ENCODE data around the gene FOXL1. TPM values are rescaled to one million over a fixed set of nuclear protein-coding genes. Genes with fewer than 3 reads are reported as not detected.

The FOXL1 gene
- total and polyA plus RNA-seq, 12 donors: 0.40 to 1.9 (median 0.84) TPM

DNA sequence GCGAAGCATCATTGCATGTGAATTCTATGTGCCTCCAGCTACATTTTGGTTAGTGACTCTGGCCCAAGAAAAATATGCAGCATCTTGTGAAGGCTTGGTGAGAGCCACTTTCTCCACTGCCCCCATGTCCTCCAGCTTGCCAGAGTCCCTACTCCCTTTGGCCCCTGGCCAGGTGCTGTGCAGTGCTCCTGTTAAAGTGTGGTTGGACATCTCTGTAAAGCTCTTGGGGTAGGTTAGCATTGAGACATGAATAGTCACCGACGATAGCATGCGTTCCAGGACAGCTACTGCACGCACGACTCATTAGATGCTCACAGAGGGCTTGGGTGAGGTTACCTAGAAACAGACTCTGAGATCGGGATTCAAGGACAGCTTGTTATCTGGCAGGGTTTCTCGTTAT, 48.6 kb downstream of the FOXL1 start:
- Histone ChIP-seq H3K27ac (peak overlapping the region in 1 of 10 donors; percentile 3), H3K9me3 (no peaks in the 10 kb centered on the region), H3K4me3 (no peak overlapping the region), H3K4me1 (no peaks in the 10 kb centered on the region), H3K27me3 (peaks cover 0 to 7% (median 0%) of the 10 kb centered on the region in 7 donors), H3K36me3 (no peaks in the 10 kb centered on the region)
- intact Hi-C loops (cut with DNase I): loop anchor here in 1 of 10 donors (10.0 kb wide), 1 partner anchor 58 kb away; no protein-coding TSS in a partner anchor
- DNase-seq (no peak), ATAC-seq (no peak)
- no peak for TF ChIP-seq CTCF (IDR thresholded peaks at IDR 0.05)
- 93% methylated on average over 8 of the region's 8 CpGs for WGBS, 2 donors

GRCh38 chr16:86628614-86629013, 50.3 kb downstream of the FOXL1 start:
- TF ChIP-seq CTCF (IDR thresholded peaks at IDR 0.05): no peak
- no peak overlapping the region for H3K4me3 ChIP-seq
- ATAC-seq (no peak), DNase-seq (no peak)
- no peaks in the 10 kb centered on the region for H3K36me3 ChIP-seq
- no peaks in the 10 kb centered on the region for H3K4me1 ChIP-seq
- intact Hi-C loops (cut with DNase I): loop anchor here in 1 of 10 donors (10.0 kb wide), 1 partner anchor 56 kb away; no protein-coding TSS in a partner anchor
- H3K9me3 ChIP-seq: no peaks in the 10 kb centered on the region
- no peak overlapping the region for H3K27ac ChIP-seq
- peaks cover 0 to 7% (median 0%) of the 10 kb centered on the region in 7 donors for H3K27me3 ChIP-seq
- WGBS, 2 donors: 83 to 89% methylated on average over 5 of the region's 5 CpGs

DNA sequence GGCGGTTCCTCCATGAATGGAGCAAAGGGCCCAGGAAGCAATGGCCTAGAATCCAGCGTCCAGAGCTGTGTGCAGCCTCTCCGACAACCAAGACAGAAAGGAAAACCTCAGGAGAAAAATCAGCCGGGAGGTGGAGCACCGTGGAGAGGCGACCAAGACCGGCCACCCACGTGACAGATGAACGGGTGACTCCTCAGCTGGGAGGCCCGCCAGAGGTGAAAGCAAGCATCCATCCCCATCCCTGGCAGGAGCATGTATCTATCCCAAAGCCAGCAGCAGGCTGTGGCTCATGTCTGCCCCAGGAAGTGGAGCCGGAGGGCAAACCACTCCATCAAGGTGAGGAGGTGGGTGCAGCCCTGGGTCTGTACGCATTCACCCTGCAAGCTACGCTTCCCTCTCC, 52.1 kb downstream of the FOXL1 start:
- TF ChIP-seq CTCF (IDR thresholded peaks at IDR 0.05): no peak
- peaks cover 0 to 7% (median 0%) of the 10 kb centered on the region in 9 donors for H3K4me1 ChIP-seq
- intact Hi-C loops (cut with DNase I): no loop called here
- no peak for DNase-seq
- peaks cover 0 to 7% (median 0%) of the 10 kb centered on the region in 7 donors for H3K27me3 ChIP-seq
- WGBS, 2 donors: 79 to 84% methylated on average over 13 of the region's 13 CpGs
- no peaks in the 10 kb centered on the region for H3K9me3 ChIP-seq
- H3K36me3 ChIP-seq: no peaks in the 10 kb centered on the region
- no peak overlapping the region for H3K4me3 ChIP-seq
- H3K27ac ChIP-seq: no peak overlapping the region
- peak in 3 of 8 donors; percentile 34 to 78 (median 46) for ATAC-seq

DNA sequence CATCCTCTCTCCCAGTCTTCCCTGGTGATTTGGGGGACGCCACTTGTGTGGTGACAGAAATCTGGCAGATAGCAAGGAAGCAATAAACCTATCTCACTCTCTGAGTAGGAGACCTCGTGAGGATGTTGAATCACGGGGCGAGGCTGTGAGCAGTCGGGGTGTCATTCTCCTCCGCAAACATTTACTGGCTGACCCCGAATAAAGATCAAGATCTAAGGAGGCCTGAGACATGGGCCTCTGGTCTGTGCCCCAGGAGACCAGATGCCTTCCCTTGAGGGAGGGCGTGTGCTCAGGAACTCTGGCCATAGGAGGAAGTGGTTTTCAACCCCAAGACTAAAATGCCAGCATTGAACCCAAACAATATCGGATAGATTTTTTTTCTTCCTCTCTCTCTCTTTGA, 53.1 kb downstream of the FOXL1 start:
- intact Hi-C loops (cut with DNase I): no loop called here
- ATAC-seq: no peak
- no peak for DNase-seq
- Histone ChIP-seq H3K27me3 (peaks cover 0 to 7% (median 0%) of the 10 kb centered on the region in 7 donors), H3K36me3 (no peaks in the 10 kb centered on the region), H3K9me3 (no peaks in the 10 kb centered on the region), H3K4me1 (peaks cover 0 to 9% (median 0%) of the 10 kb centered on the region in 9 donors), H3K4me3 (no peak overlapping the region), H3K27ac (no peak overlapping the region)
- WGBS, 2 donors: 80 to 82% methylated on average over 9 of the region's 9 CpGs
- TF ChIP-seq CTCF (IDR thresholded peaks at IDR 0.05): no peak

Other genes with a start within 250 kb of the FOXL1 start
- gene FOXF1, start 68.0 kb upstream of the FOXL1 start, total RNA-seq: under 1 TPM in 8 of 10 donors, not detected in 2; 0.08 to 0.38 (median 0.22) TPM
- gene FOXF1, start 68.0 kb upstream of the FOXL1 start, polyA plus RNA-seq: under 1 TPM; 0.16 to 0.37 TPM
- 10 to 100 TPM in 8 of 10 donors, 1 to 10 TPM in 2; 8.9 to 13.1 (median 11.4) TPM for gene MTHFSD, start 23.3 kb upstream of the FOXL1 start, total RNA-seq
- gene MTHFSD, start 23.3 kb upstream of the FOXL1 start, polyA plus RNA-seq: 10 to 100 TPM in 1 of 2 donors, 1 to 10 TPM in 1; 5.1 to 11.3 TPM
- 1 to 10 TPM in 8 of 10 donors, under 1 TPM in 2; 0.66 to 2.2 (median 1.9) TPM for gene FOXC2, start 11.7 kb upstream of the FOXL1 start, total RNA-seq
- 1 to 10 TPM; 1.2 to 1.3 TPM for gene FOXC2, start 11.7 kb upstream of the FOXL1 start, polyA plus RNA-seq

Measured in heart right ventricle (tissue), 16 donors.